Ovary (tissue), 10 donors: Measurements from ENCODE around the gene CD63. TPM values are rescaled to one million over a fixed set of nuclear protein-coding genes. Genes with fewer than 3 reads are reported as not detected.

ENCODE experiments used
- DNase-seq, 5 donors: peaks; one replicate each; pipeline ENCODE4 v3.0.0-alpha.2; 2019 to 2020
- H3K27ac ChIP-seq, 2 donors: fragments of 200-600 bp; one replicate each; pipeline versions ENCODE4 v1.5.1 to v1.8.0; 2019 to 2022
- H3K27me3 ChIP-seq: fragments of 200-600 bp; one replicate; pipeline ENCODE4 v1.8.0; 2022
- H3K36me3 ChIP-seq: fragments of 200-600 bp; sonication (generic); one replicate; pipeline ENCODE4 v1.5.1; 2019
- H3K4me1 ChIP-seq: one replicate; pipeline ENCODE4 v1.8.1; 2013; ENCODE audit warnings: mild to moderate bottlenecking, moderate library complexity; ENCODE audit not compliant: insufficient read depth
- H3K4me3 ChIP-seq: fragments of 200-600 bp; sonication (generic); one replicate; pipeline ENCODE4 v1.5.1; 2017
- H3K9me3 ChIP-seq, 2 donors: fragments of 200-600 bp in 1 of 2; sonication (generic) in 1 of 2; one replicate each; pipeline versions ENCODE4 v1.5.1 to v1.8.1; 2013 to 2019; ENCODE audit warnings: mild to moderate bottlenecking in 1 of 2, moderate library complexity in 1 of 2
- EP300 ChIP-seq: sonication (generic); formaldehyde crosslinking; IDR thresholded peaks from one replicate; pipeline ENCODE4 v1.6.1; 2017; ENCODE audit warnings: antibody characterized with exemption
- POLR2A ChIP-seq: fragments of 450-650 bp; IDR thresholded peaks from one replicate; pipeline ENCODE4 v1.6.1; 2017; ENCODE audit warnings: antibody characterized with exemption, mild to moderate bottlenecking, moderate library complexity
- WGBS, 3 donors: extraction: QIAGEN DNeasy Blood & Tissue Kit in 1 of 3; methylation state at CpG; one replicate each; pipeline versions ENCODE4 v1.1.5 to v1.1.7; 2013 to 2017; 5-methylcytosine and 5-hydroxymethylcytosine counted together
- intact Hi-C, 4 donors: fragments of 100-400 bp; cut with DNase I; formaldehyde crosslinking; loops; one replicate each; pipeline versions ENCODE4 v1.11.0 to v1.15.1; 2022 to 2023
- long read RNA-seq, 3 donors: library from polyadenylated mRNA in 2 of 3; unstranded in 2 of 3; transcript quantifications; one replicate each; pipeline ENCODE4 v2.0.0 and lab custom pipeline, GENCODE V29; 2021 to 2026
- polyA plus RNA-seq, 2 donors: library from polyadenylated mRNA; stranded (reverse); fragments of 200-250 nt in 1 of 2; fragments of 350-450 nt in 1 of 2; fragmentation: Illumina TruSeq in 1 of 2; extraction: RNeasy Lipid Tissue Mini Kit (QIAGEN cat#74804) in 1 of 2; gene quantifications; one replicate each; pipeline ENCODE4 v1.2.3, GENCODE V29; 2013 to 2014
- total RNA-seq, 7 donors: library from RNA; depleted of rRNA in 2 of 7; stranded (reverse); fragments of >200 nt in 2 of 7; fragmentation: NEBNext Ultra II Directional in 3 of 7; extraction: Animal tissue kit (Norgen Biotek cat#: 25700) in 3 of 7; gene quantifications; one replicate each; pipeline versions ENCODE4 v1.1.0 to v1.2.4, GENCODE V29; 2016 to 2023
- TF ChIP-seq, protein P1 (sequence below), 3 donors: fragments of 450-650 bp in 2 of 3; fragments of 200-600 bp in 1 of 3; IDR thresholded peaks; one replicate each; pipeline versions ENCODE4 v1.5.1 to v1.8.0; 2016 to 2022; ENCODE audit warnings: antibody characterized with exemption in 3 of 3, mild to moderate bottlenecking in 1 of 3
- donor health status: DM: no; HTN: no; CAD: no; lungs with moderate emphysema.
- donor health status: DM: no; HTN: no; CAD: no.
- donor health status: Bipolar disorder and iron deficiency.
- donor health status: DM: yes; HTN: yes; CAD: no.
- donor health status: DM: no; HTN: no; CAD: no.
- donor health status: DM: yes; HTN: yes; CAD: no.

CD63 gene, protein sequence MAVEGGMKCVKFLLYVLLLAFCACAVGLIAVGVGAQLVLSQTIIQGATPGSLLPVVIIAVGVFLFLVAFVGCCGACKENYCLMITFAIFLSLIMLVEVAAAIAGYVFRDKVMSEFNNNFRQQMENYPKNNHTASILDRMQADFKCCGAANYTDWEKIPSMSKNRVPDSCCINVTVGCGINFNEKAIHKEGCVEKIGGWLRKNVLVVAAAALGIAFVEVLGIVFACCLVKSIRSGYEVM
- total RNA-seq (100 to 1,000 TPM; 406 to 954 (median 762) TPM), polyA plus RNA-seq (1,000 to 10,000 TPM in 1 of 2 donors, 100 to 1,000 TPM in 1; 676 to 1,943 TPM)
- long read RNA-seq, donor 1, transcript CD63-214 (7 exons, 949 nt), result minor isoform, 11 of 195 reads
- long read RNA-seq, donor 1, transcript CD63-208 (8 exons, 1,233 nt), result minor isoform, 15 of 195 reads
- long read RNA-seq, donor 1, transcript CD63-201 (8 exons, 1,070 nt), result major isoform, 155 of 195 reads
- long read RNA-seq, donor 1, partial matches to known transcripts, result 6 of 195 reads
- long read RNA-seq, donor 1, other reads (novel, unspliced or antisense), result 7 of 195 reads
- long read RNA-seq, donor 2, transcript CD63-214 (7 exons, 949 nt), result minor isoform, 28 of 256 reads
- long read RNA-seq, donor 2, transcript CD63-205 (3 exons, 499 nt), result minor isoform, 14 of 256 reads
- long read RNA-seq, donor 2, transcript CD63-201 (8 exons, 1,070 nt), result major isoform, 136 of 256 reads
- long read RNA-seq, donor 2, transcript CD63-206 (5 exons, 648 nt), result minor isoform, 19 of 256 reads
- long read RNA-seq, donor 2, partial matches to known transcripts, result 39 of 256 reads
- long read RNA-seq, donor 2, other reads (novel, unspliced or antisense), result 0 of 256 reads
- long read RNA-seq, donor 3, transcript CD63-214 (7 exons, 949 nt), result minor isoform, 28 of 343 reads
- long read RNA-seq, donor 3, transcript CD63-208 (8 exons, 1,233 nt), result minor isoform, 16 of 343 reads
- long read RNA-seq, donor 3, transcript CD63-216 (2 exons, 230 nt), result minor isoform, 9 of 343 reads
- long read RNA-seq, donor 3, transcript CD63-201 (8 exons, 1,070 nt), result major isoform, 268 of 343 reads
- long read RNA-seq, donor 3, partial matches to known transcripts, result 7 of 343 reads
- long read RNA-seq, donor 3, other reads (novel, unspliced or antisense), result 10 of 343 reads

DNA sequence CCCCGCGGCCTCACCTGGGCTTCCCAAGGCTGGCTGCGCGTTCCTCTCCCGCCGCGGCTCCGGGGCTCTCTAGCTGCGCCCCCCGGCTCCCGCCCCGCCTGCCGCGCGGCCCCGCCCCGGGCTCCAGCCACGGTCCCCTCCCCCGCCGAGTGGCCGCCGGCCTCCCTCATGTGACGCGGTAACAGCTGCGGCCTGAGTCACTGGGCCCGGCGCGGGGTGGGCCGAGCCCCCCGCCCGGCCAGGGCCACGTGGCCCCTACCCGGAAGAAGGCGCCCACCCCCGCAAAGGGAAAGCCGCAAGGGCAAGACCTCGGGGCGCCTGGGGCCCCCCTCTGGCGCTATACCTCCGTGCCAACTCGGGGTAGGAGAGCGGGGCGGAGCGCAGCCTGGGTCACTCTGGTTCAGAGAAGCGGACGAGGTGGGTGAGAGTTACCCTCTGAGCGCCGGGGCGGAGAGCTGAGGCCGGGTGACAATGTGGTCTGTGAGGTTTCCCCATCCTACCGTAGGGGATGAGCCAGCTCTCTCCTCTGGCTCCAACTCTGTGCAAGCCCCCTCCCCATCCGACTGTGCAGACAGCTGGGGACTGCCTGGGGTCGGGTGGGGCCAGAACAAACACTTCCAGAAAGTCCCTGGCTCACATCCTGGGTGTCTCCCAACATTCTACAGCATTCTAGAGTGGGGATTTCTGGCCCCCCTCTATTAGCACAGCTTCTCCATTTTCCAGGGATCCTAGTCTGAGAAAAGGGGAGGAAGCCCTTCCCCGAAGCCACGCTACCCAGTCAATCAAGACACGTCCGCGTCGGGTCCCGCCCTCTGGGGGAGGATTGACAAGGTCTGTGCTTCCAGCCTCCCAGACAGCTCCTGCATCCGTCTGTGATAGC lies at the start of gene CD63:
Gene CD63, minus strand, starts transcription at position 71 of the 880 bp plus-strand sequence. CDS start 668 bp downstream, outside the sequence.
- Histone ChIP-seq H3K9me3 (no peaks in the 10 kb centered on the region), H3K4me3 (peak within 1 kb of the TSS; percentile 96), H3K27ac (peak within 1 kb of the TSS; percentile 94 to 99), H3K36me3 (no peaks in the 10 kb centered on the region), H3K27me3 (no peaks in the 10 kb centered on the region), H3K4me1 (peaks cover 12% of the 10 kb centered on the region)
- intact Hi-C loops, result loop anchor here in 1 of 4 donors (5.0 kb wide), 1 partner anchor 198 kb away; the partner anchor contains the start of gene PYM1
- DNase-seq, result peak; percentile 94 to 96 (median 94)
- TF ChIP-seq, protein P1, sequence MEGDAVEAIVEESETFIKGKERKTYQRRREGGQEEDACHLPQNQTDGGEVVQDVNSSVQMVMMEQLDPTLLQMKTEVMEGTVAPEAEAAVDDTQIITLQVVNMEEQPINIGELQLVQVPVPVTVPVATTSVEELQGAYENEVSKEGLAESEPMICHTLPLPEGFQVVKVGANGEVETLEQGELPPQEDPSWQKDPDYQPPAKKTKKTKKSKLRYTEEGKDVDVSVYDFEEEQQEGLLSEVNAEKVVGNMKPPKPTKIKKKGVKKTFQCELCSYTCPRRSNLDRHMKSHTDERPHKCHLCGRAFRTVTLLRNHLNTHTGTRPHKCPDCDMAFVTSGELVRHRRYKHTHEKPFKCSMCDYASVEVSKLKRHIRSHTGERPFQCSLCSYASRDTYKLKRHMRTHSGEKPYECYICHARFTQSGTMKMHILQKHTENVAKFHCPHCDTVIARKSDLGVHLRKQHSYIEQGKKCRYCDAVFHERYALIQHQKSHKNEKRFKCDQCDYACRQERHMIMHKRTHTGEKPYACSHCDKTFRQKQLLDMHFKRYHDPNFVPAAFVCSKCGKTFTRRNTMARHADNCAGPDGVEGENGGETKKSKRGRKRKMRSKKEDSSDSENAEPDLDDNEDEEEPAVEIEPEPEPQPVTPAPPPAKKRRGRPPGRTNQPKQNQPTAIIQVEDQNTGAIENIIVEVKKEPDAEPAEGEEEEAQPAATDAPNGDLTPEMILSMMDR (IDR thresholded peaks at IDR 0.05), result no peak
- peak; percentile 78 for TF ChIP-seq POLR2A
- TF ChIP-seq EP300, result peak; percentile 89
- 1% methylated on average over 28 to 61 of the region's 61 CpGs for WGBS, 3 donors

DNA sequence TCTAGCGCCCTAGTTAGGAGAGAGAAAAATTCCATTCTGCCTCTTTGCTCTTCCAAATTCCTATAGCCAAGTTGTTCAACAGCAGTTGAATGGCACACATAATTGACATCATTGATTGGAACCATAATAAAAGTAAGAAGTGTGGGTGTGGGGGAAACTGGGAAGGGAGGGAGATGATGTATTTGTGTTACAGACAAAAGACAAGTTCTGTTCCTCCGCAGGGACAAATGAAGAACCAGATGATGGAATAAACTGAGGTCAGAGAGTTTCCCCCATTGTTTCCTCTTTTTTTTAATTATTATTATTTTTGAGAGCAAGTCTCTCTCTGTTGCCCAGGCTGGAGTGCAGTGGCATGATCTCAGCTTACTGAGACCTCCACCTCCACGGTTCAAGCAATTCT lies 49.0 kb upstream of the CD63 start:
- Histone ChIP-seq H3K27ac (no peak overlapping the region), H3K4me1 (no peaks in the 10 kb centered on the region), H3K27me3 (no peaks in the 10 kb centered on the region), H3K4me3 (no peak overlapping the region), H3K36me3 (no peaks in the 10 kb centered on the region), H3K9me3 (no peaks in the 10 kb centered on the region)
- TF ChIP-seq, protein P1 (IDR thresholded peaks at IDR 0.05), result no peak
- TF ChIP-seq POLR2A, result no peak
- TF ChIP-seq EP300, result no peak
- 93 to 96% (median 94%) methylated on average over 3 of the region's 3 CpGs for WGBS, 3 donors
- intact Hi-C loops, result no loop called here
- DNase-seq, result no peak

DNA sequence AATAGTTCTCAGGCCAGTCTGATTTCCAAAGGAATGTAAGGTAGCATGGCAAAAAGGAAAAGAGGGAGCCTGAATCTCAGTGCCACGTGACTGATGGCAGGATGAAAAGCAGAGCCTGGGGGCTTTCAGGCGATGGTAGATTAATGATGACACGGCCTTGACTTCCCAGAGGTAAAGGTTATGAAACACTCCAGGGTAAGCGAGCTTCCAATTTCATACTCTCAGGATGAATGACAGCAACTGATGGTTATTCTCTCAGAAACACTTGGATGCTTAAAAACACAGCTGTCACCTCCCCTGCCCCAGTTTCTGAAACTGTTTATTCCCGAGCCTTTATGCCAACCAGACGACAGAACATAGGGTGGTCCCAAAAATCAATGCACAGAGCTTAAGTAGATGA lies 42.9 kb upstream of the CD63 start:
- Histone ChIP-seq H3K27me3 (no peaks in the 10 kb centered on the region), H3K4me1 (no peaks in the 10 kb centered on the region), H3K9me3 (no peaks in the 10 kb centered on the region), H3K27ac (no peak overlapping the region), H3K36me3 (no peaks in the 10 kb centered on the region), H3K4me3 (no peak overlapping the region)
- intact Hi-C loops, result no loop called here
- no peak for TF ChIP-seq EP300
- TF ChIP-seq, protein P1 (IDR thresholded peaks at IDR 0.05), result no peak
- no peak for TF ChIP-seq POLR2A
- DNase-seq, result no peak
- 57 to 65% (median 59%) methylated on average over 6 of the region's 6 CpGs for WGBS, 3 donors
